ENCODE data around the gene BCL2L13.

Gene BCL2L13

DNA sequence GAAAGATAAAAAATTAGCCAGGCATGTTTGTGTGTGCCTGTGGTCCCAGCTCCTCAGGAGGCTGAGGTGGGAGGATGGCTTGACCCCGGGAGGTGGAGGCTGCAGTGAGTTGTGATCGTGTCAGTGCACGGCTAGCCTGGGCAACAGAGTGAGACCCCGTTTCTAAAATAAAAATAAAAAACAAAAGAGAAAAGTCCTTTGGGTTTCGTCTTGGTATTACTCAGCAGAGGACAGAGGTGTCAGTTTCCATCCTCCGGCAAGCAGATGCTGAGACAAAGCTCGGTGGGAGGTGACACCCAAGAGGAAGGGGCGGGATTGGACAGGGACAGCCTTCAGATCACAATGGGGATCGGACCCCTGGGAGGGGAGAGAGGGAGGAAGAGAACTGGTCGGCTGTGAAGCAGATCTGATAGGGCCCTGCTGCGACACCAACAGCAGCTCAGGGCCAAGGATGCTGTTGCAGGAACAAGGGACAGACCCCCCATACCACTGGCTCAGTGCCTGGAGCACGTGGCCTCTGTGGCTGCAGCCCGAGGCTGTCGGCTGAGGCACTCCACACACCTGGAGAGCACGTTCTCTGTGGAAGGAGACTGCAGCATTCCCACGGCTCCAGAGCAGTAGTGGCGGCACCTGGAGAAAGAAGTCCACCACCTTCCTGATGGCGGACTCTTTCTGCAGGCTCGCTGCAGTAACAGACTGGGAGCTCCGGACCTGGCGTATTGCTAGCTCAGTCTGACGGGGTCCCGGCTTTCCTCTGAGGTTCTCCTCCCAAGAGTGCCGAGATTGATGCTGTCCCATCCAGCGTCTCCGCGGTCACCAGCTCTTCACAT, 140.9 kb downstream of the BCL2L13 start:
- DNase-seq (ENCODE audit: low spot score), result no peak

DNA sequence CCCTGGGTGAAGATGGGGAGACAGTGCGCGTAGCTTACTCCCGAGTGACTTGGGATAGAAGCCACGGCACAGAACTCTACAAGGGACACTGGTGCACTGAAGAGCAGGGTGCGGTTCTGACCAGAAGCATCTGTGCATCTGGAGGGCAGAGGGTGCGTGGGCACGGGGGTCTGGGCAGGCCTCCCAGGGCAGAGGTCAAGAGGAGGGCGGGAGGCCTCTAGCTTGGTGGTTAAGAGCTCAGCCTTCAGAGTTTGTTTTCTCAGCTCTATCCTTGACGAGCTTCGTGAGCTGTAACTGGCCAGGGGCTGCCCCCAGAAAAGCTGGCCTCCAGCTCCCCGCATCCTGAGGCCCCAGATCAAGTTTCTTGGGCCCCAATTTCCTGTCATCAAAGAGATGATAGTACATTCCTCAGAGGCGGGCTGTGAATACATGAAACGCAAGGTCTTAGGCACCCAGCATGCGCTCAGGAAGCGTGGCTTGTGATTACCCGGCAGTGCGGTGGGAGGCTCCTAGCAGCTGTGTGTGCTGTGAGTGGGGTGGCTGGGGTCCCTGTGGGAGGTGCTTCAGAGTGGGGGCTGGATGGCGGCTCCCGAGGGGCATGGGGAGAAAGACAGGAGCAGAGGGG, 141.7 kb downstream of the BCL2L13 start:
- DNase-seq (ENCODE audit: low spot score), result no peak

Data from LoVo (cell line).